Breast epithelium (tissue), 3 donors: Measurements from ENCODE around the gene WDR70.

ENCODE experiments used
- POLR2A ChIP-seq: fragments of 450-650 bp; IDR thresholded peaks from one replicate; pipeline ENCODE4 v1.6.1; 2016; ENCODE audit warnings: antibody characterized with exemption, mild to moderate bottlenecking, moderate library complexity
- POLR2AphosphoS5 ChIP-seq, 3 donors: sonication (generic); formaldehyde crosslinking; IDR thresholded peaks; one replicate each; pipeline ENCODE4 v1.6.1; 2017; ENCODE audit warnings: antibody characterized with exemption in 3 of 3
- TF ChIP-seq, protein P1 (sequence below), 3 donors: fragments of 450-650 bp; IDR thresholded peaks; one replicate each; pipeline ENCODE4 v1.5.1; 2016 to 2017; ENCODE audit warnings: antibody characterized with exemption in 3 of 3, mild to moderate bottlenecking in 3 of 3, moderate library complexity in 3 of 3

DNA sequence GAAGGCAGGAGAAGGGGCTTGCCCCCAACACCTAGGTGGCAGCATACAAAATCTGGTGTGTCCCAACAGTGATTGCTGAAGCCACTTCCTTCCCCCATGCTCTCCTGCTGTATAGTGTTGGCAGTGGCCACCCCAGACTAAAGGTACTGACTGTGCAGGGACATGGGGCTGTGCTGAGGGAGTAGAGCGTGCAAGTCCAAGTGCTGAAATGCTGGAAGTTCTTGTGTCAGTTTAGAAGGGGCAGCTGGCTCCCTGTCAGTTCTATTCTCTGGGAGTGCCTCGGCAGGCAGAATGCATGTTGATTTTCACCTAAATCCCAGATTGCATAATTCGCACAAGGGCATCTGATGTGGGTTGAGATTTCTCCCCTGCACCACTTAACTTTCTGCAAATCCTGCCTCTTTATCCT lies 392.1 kb downstream of the WDR70 start:
- TF ChIP-seq, protein P1, sequence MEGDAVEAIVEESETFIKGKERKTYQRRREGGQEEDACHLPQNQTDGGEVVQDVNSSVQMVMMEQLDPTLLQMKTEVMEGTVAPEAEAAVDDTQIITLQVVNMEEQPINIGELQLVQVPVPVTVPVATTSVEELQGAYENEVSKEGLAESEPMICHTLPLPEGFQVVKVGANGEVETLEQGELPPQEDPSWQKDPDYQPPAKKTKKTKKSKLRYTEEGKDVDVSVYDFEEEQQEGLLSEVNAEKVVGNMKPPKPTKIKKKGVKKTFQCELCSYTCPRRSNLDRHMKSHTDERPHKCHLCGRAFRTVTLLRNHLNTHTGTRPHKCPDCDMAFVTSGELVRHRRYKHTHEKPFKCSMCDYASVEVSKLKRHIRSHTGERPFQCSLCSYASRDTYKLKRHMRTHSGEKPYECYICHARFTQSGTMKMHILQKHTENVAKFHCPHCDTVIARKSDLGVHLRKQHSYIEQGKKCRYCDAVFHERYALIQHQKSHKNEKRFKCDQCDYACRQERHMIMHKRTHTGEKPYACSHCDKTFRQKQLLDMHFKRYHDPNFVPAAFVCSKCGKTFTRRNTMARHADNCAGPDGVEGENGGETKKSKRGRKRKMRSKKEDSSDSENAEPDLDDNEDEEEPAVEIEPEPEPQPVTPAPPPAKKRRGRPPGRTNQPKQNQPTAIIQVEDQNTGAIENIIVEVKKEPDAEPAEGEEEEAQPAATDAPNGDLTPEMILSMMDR (IDR thresholded peaks at IDR 0.05), result no peak
- no peak for TF ChIP-seq POLR2A
- TF ChIP-seq POLR2AphosphoS5 (IDR thresholded peaks at IDR 0.05), result no peak
